ENCODE measurements around the gene TNS2.

Gene TNS2

DNA sequence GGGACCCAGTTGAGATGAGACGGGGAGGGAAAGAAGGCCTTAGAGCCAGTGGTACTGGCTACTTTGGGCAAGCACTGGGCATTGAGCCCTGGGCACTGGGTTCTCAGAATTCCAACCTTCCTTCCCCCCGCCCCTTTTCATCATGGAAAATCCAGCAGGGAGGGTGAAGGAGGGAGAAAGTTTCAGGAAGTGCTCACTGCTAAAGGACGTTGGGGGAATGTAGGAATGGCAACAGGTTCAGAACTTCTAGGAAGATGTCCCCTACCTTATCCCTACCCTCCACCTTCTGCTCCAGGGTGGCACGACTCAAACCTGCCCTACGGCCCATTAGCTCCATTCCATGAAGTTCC lies 4.2 kb upstream of the TNS2 start:
- ChIA-PET POLR2A (interaction anchor here (0.8 to 3.5 kb wide), 4 partner anchors 16 to 53 kb away, joined by 3 to 26 read pairs (median 8); partner anchors contain the start of gene SPRYD3), CTCF (interaction anchor here (0.7 to 6.5 kb wide), 8 partner anchors 8 to 152 kb away, joined by 3 to 92 read pairs (median 4); no protein-coding TSS in a partner anchor)
- DNase-seq (ENCODE audit: low read depth, low spot score), result no peak
- H3K4me3 ChIP-seq (ENCODE audit: low read depth, low read length), result peak overlapping the region; percentile 83
- TF ChIP-seq, protein P1, sequence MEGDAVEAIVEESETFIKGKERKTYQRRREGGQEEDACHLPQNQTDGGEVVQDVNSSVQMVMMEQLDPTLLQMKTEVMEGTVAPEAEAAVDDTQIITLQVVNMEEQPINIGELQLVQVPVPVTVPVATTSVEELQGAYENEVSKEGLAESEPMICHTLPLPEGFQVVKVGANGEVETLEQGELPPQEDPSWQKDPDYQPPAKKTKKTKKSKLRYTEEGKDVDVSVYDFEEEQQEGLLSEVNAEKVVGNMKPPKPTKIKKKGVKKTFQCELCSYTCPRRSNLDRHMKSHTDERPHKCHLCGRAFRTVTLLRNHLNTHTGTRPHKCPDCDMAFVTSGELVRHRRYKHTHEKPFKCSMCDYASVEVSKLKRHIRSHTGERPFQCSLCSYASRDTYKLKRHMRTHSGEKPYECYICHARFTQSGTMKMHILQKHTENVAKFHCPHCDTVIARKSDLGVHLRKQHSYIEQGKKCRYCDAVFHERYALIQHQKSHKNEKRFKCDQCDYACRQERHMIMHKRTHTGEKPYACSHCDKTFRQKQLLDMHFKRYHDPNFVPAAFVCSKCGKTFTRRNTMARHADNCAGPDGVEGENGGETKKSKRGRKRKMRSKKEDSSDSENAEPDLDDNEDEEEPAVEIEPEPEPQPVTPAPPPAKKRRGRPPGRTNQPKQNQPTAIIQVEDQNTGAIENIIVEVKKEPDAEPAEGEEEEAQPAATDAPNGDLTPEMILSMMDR (IDR thresholded peaks at IDR 0.05; ENCODE audit: insufficient read depth, low read length, missing control alignments), result no peak

DNA sequence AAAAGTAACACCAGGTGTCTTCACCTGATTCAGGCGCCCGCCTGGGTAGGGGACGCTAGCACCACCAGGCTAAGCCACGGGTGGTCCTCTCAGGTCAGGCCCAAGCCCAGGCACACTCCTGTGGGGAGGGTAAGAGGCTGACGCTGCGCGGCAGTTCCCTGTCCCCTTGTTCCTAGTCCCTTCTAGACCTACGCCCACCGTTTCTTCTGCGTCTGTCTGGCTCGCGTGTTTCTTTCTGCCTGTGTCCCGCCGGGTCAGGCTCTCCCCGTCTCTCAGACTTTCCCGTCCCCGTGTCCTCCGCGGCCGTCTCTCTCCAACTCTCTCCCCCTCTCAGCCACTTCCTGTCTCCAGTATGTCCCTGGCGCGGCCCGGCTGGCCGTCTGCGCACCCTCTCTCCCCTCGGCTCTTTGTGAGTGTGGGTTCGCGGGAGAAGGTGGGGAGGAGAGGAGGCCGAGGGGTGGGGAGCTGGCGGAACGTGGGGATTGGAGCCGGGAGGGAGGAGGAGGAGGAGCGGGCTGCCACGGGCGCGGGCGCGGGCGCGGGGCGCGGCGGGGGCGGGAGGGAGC lies 3.1 kb upstream of the TNS2 start:
- POLR2A ChIA-PET, result interaction anchor here (0.6 to 3.5 kb wide), 13 partner anchors 8 to 56 kb away, joined by 3 to 26 read pairs (median 7); partner anchors contain the start of genes EIF4B, IGFBP6 and SPRYD3
- H3K4me3 ChIP-seq (ENCODE audit: low read depth, low read length), result peak overlapping the region; percentile 83
- no peak for DNase-seq (ENCODE audit: low read depth, low spot score)
- TF ChIP-seq, protein P1 (IDR thresholded peaks at IDR 0.05; ENCODE audit: insufficient read depth, low read length, missing control alignments), result no peak
- CTCF ChIA-PET, result interaction anchor here (0.6 to 6.5 kb wide), 6 partner anchors 9 to 166 kb away, joined by 3 to 92 read pairs (median 10); no protein-coding TSS in a partner anchor

DNA sequence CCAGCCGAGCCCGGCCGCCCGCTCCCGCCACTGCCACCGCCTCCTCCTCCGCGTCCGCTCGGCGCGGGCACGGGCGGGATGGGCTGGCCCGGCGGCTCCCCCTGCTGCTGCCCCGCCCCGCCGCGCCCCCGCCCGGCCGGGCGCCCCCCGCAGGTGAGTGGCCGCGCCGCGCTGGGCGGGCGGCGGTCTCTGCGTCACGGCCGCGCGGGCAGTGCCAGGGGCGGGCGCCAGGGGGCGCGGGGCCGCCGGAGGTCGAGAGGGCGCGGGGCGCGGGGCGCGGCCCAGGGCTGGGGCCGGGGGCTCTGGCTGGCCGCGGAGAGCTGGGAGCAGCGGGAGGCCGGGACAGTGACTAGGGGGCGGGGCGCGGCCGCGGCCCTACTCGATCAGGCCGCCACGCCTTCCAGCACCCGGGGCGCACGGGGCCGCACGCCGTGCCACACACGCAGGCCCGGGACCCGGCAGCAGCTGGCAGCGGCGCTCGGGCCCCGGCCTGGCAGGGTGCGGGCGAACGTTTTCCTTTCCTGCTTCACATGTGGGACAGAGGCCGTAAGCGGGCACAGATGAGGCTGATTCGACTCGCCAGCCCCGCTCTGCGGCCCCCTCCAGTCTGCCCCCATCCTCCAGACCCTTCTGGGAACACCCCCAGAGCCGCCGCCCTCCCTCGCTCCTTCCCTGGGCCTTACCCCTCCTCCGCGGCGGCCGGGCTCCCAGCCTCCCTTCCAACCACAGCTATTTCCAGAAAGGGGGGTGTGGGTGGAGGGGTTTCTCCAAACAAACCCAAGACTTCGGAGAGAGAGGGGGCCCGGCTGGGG lies 2.4 kb upstream of the TNS2 start:
- peak overlapping the region; percentile 83 for H3K4me3 ChIP-seq (ENCODE audit: low read depth, low read length)
- POLR2A ChIA-PET, result interaction anchor here (0.6 to 3.5 kb wide), 16 partner anchors 9 to 247 kb away, joined by 3 to 26 read pairs (median 6); partner anchors contain the start of genes EIF4B, IGFBP6 and SPRYD3

DNA sequence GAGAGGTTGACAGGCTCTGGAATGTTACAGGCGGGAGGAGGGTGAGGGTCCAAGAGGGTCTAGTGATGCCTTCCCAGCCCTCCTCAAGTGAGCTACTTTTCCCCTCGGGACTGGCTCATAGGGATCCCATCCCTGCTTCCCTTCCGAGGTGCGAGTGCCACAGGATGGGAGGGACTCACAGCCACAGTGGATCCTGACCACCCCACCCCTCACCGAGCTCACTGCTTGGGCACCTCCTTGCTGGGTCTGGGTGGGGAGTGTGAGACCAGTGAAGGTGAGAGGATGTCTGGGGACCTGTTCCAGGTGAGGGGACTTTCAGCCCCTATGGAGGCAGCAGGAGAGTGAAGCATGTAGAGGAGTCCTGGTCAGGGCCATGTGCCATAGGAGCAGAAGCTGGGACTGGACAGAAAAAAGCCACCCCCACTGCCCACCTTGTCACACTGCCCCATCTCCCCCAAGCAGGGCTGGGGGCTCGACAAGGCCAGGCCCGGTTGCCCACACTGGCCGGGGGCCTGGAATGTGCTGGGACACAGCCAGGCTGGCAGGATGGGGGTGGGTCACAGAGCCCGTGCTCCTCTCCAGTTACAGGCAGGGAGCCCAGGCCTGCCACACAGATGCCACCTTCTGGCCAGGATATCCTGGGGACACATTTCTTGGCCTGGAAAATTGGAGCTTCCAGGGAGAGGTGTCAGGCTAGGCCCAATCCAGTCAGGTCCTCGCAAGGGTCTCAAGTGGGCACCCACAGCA lies 1.7 kb upstream of the TNS2 start:
- TF ChIP-seq, protein P1 (IDR thresholded peaks at IDR 0.05; ENCODE audit: insufficient read depth, low read length, missing control alignments), result peak; percentile 18
- POLR2A ChIA-PET, result interaction anchor here (0.6 to 3.5 kb wide), 13 partner anchors 9 to 246 kb away, joined by 3 to 26 read pairs (median 7); partner anchors contain the start of genes EIF4B, IGFBP6 and SPRYD3
- no peak for DNase-seq (ENCODE audit: low read depth, low spot score)
- H3K4me3 ChIP-seq (ENCODE audit: low read depth, low read length), result peak overlapping the region; percentile 66
- CTCF ChIA-PET, result interaction anchor here (0.6 to 6.5 kb wide), 15 partner anchors 9 to 148 kb away, joined by 3 to 92 read pairs (median 4); partner anchors contain the start of genes IGFBP6 and SOAT2

More for the DNA sequence above, 2.4 kb upstream of the TNS2 start:
- CTCF ChIA-PET, result interaction anchor here (0.6 to 6.5 kb wide), 13 partner anchors 9 to 166 kb away, joined by 3 to 92 read pairs (median 4); no protein-coding TSS in a partner anchor
- TF ChIP-seq, protein P1 (IDR thresholded peaks at IDR 0.05; ENCODE audit: insufficient read depth, low read length, missing control alignments), result peak; percentile 19
- no peak for DNase-seq (ENCODE audit: low read depth, low spot score)

DNA sequence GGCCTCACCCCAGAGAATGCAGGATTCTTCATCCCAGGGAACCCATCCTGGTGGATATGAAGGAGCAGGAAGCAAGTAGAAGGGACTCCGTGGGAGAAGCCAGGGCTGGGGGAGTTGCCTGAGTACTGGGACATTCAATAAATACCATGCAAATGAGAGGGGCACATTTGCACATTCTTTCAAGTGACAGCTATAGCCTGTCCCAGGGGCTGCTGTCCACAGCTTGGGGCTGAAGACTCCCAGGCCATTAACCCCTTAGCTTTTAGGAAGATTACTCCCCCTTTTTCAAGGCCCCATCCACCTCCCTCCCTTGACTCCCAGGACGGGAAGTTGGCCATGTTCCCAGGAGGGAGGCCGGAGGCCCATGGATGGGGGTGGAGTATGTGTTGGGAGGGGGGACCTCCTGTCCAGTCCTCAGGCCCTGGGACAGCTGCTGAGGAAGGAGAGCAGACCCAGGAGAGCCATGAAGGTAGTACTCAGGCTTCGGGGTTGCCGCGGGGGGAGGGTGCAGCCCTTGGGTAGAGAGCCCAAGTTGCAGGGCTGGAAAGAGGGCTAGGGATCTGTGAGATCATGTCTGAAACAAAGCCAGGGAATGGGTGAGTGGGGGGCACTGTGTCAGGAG lies 974 bp upstream of the TNS2 start:
- ChIA-PET CTCF (interaction anchor here (0.9 to 6.5 kb wide), 7 partner anchors 11 to 69 kb away, joined by 3 to 92 read pairs (median 6); partner anchors contain the start of genes IGFBP6 and SOAT2), POLR2A (interaction anchor here (1.5 to 3.5 kb wide), 6 partner anchors 9 to 49 kb away, joined by 7 to 26 read pairs (median 10); partner anchors contain the start of genes EIF4B, IGFBP6 and SPRYD3)
- no peak for DNase-seq (ENCODE audit: low read depth, low spot score)
- peak overlapping the region; percentile 66 for H3K4me3 ChIP-seq (ENCODE audit: low read depth, low read length)
- TF ChIP-seq, protein P1 (IDR thresholded peaks at IDR 0.05; ENCODE audit: insufficient read depth, low read length, missing control alignments), result no peak

Measured in AG04449 (cell line).